Epithelial cell of proximal tubule (primary cell): Measurements from ENCODE around the gene EHHADH. TPM values are rescaled to one million over a fixed set of nuclear protein-coding genes. Genes with fewer than 3 reads are reported as not detected.
"Not testable (repeated sequence)": the region's sequence is repeated elsewhere in the genome, so short reads cannot be mapped to it uniquely, and the experiment has no call there.

Source experiments
- DNase-seq: peaks from one replicate; pipeline ENCODE4 v3.0.0-alpha.2; 2011; ENCODE audit warnings: low read depth
- H3K4me3 ChIP-seq: 2 replicates; pipeline ENCODE4 v1.5.1; 2011; ENCODE audit warnings: low read depth, mild to moderate bottlenecking, low read length
- CTCF ChIP-seq: conservative IDR thresholded peaks from 2 replicates; pipeline ENCODE4 v1.5.1; 2012; ENCODE audit warnings: low read depth, mild to moderate bottlenecking, low read length
- total RNA-seq: library from RNA; depleted of rRNA; stranded (reverse); fragments of >200 nt; gene quantifications from 2 replicates; pipeline ENCODE4 v1.2.3, GENCODE V29; 2015

The EHHADH gene
- total RNA-seq, 1 donor from 2014 or later = 9.3 TPM

GRCh38 chr3:185251272-185251671 is 2.6 kb downstream of the EHHADH start:
- no peak for TF ChIP-seq CTCF
- DNase-seq = no peak
- peak overlapping the region; percentile 17 for H3K4me3 ChIP-seq

GRCh38 chr3:185250653-185251052 is 3.2 kb downstream of the EHHADH start:
- DNase-seq = peak; percentile 68
- H3K4me3 ChIP-seq = peak overlapping the region; percentile 17
- no peak for TF ChIP-seq CTCF

GRCh38 chr3:185250247-185250646 is 3.6 kb downstream of the EHHADH start:
- DNase-seq = peak; percentile 87
- TF ChIP-seq CTCF = no peak
- H3K4me3 ChIP-seq = no peak overlapping the region

GRCh38 chr3:185242642-185243041 is 11.2 kb downstream of the EHHADH start:
- H3K4me3 ChIP-seq = no peak overlapping the region
- no peak for TF ChIP-seq CTCF
- DNase-seq = no peak

GRCh38 chr3:185236969-185237368 is 16.9 kb downstream of the EHHADH start:
- no peak for DNase-seq
- H3K4me3 ChIP-seq = no peak overlapping the region
- TF ChIP-seq CTCF = no peak

GRCh38 chr3:185233328-185233727 is 20.5 kb downstream of the EHHADH start:
- TF ChIP-seq CTCF = no peak

GRCh38 chr3:185226526-185226925 is 27.3 kb downstream of the EHHADH start:
- H3K4me3 ChIP-seq, DNase-seq: not testable (repeated sequence)

More at GRCh38 chr3:185233328-185233727, 20.5 kb downstream of the EHHADH start:
- no peak for DNase-seq
- H3K4me3 ChIP-seq = no peak overlapping the region
